ENCODE data around the gene RER1.

The RER1 gene

GRCh38 chr1:2373551-2374251, 17.9 kb upstream of the RER1 start:
- Histone ChIP-seq H3K9me3 (ENCODE audit: insufficient read depth, low read length, severe bottlenecking) (no peaks in the 10 kb centered on the region), H3K27ac (ENCODE audit: low read length) (no peak overlapping the region), H3K79me2 (ENCODE audit: insufficient read depth, low read length) (no peaks in the 10 kb centered on the region), H3K9ac (ENCODE audit: low read depth, low read length) (no peak overlapping the region), H3K27me3 (ENCODE audit: insufficient read depth, low read length, poor library complexity) (no peaks in the 10 kb centered on the region), H3K4me1 (ENCODE audit: insufficient read depth, low read length) (no peaks in the 10 kb centered on the region), H3K4me3 (ENCODE audit: low read depth in 1 of 2, low read length in 2 of 2) (no peak overlapping the region), H4K20me1 (ENCODE audit: insufficient read depth, low read length) (no peaks in the 10 kb centered on the region; the same call in 1 of the 2 replicates), H3K36me3 (ENCODE audit: insufficient read depth, low read length) (no peaks in the 10 kb centered on the region), H2AFZ (ENCODE audit: low read depth, low read length) (no peak overlapping the region), H3K4me2 (ENCODE audit: insufficient read depth, low read length) (no peak overlapping the region)
- ATAC-seq (ENCODE audit: insufficient read depth, low read depth) (no peak), DNase-seq (no peak)
- TF ChIP-seq CTCF (IDR thresholded peaks at IDR 0.05; ENCODE audit: borderline replicate concordance, extremely low read depth, low read length, poor library complexity, severe bottlenecking) (no peak), EZH2 (IDR thresholded peaks at IDR 0.05; ENCODE audit: borderline replicate concordance, low read depth, low read length, severe bottlenecking) (no peak)

GRCh38 chr1:2374252-2375155, 17.1 kb upstream of the RER1 start:
- no peaks in the 10 kb centered on the region for H3K4me1 ChIP-seq (ENCODE audit: insufficient read depth, low read length)

GRCh38 chr1:2375246-2375922, 16.3 kb upstream of the RER1 start:
- Histone ChIP-seq H3K36me3 (ENCODE audit: insufficient read depth, low read length) (no peaks in the 10 kb centered on the region), H3K4me2 (ENCODE audit: insufficient read depth, low read length) (no peak overlapping the region), H3K4me3 (ENCODE audit: low read depth in 1 of 2, low read length in 2 of 2) (no peak overlapping the region), H3K4me1 (ENCODE audit: insufficient read depth, low read length) (no peaks in the 10 kb centered on the region), H3K27ac (ENCODE audit: low read length) (no peak overlapping the region), H3K9me3 (ENCODE audit: insufficient read depth, low read length, severe bottlenecking) (no peaks in the 10 kb centered on the region), H3K79me2 (ENCODE audit: insufficient read depth, low read length) (no peaks in the 10 kb centered on the region), H4K20me1 (ENCODE audit: insufficient read depth, low read length) (no peaks in the 10 kb centered on the region; the same call in 1 of the 2 replicates), H2AFZ (ENCODE audit: low read depth, low read length) (no peak overlapping the region), H3K9ac (ENCODE audit: low read depth, low read length) (no peak overlapping the region), H3K27me3 (ENCODE audit: insufficient read depth, low read length, poor library complexity) (no peaks in the 10 kb centered on the region)
- DNase-seq, result no peak
- TF ChIP-seq CTCF (IDR thresholded peaks at IDR 0.05; ENCODE audit: borderline replicate concordance, extremely low read depth, low read length, poor library complexity, severe bottlenecking), result no peak
- TF ChIP-seq EZH2 (IDR thresholded peaks at IDR 0.05; ENCODE audit: borderline replicate concordance, low read depth, low read length, severe bottlenecking), result no peak
- ATAC-seq (ENCODE audit: insufficient read depth, low read depth), result no peak

More at GRCh38 chr1:2374252-2375155, 17.1 kb upstream of the RER1 start:
- H3K9ac ChIP-seq (ENCODE audit: low read depth, low read length), result no peak overlapping the region
- no peaks in the 10 kb centered on the region for H3K36me3 ChIP-seq (ENCODE audit: insufficient read depth, low read length)
- no peaks in the 10 kb centered on the region for H3K27me3 ChIP-seq (ENCODE audit: insufficient read depth, low read length, poor library complexity)
- H3K79me2 ChIP-seq (ENCODE audit: insufficient read depth, low read length), result no peaks in the 10 kb centered on the region
- H2AFZ ChIP-seq (ENCODE audit: low read depth, low read length), result no peak overlapping the region
- H3K27ac ChIP-seq (ENCODE audit: low read length), result no peak overlapping the region
- H4K20me1 ChIP-seq (ENCODE audit: insufficient read depth, low read length), result no peaks in the 10 kb centered on the region; the same call in 1 of the 2 replicates
- no peak overlapping the region for H3K4me3 ChIP-seq (ENCODE audit: low read depth in 1 of 2, low read length in 2 of 2)
- DNase-seq (no peak), ATAC-seq (ENCODE audit: insufficient read depth, low read depth) (no peak)
- no peak overlapping the region for H3K4me2 ChIP-seq (ENCODE audit: insufficient read depth, low read length)
- no peaks in the 10 kb centered on the region for H3K9me3 ChIP-seq (ENCODE audit: insufficient read depth, low read length, severe bottlenecking)
- TF ChIP-seq CTCF (IDR thresholded peaks at IDR 0.05; ENCODE audit: borderline replicate concordance, extremely low read depth, low read length, poor library complexity, severe bottlenecking) (no peak), EZH2 (IDR thresholded peaks at IDR 0.05; ENCODE audit: borderline replicate concordance, low read depth, low read length, severe bottlenecking) (no peak)
